GM21367 (cell line): ENCODE results near the gene MAN2A1.
"Not testable (repeated sequence)": the region's sequence is repeated elsewhere in the genome, so short reads cannot be mapped to it uniquely, and the experiment has no call there.

Source experiments
- ATAC-seq: cut with Tn5 transposase; IDR thresholded peaks from one replicate; pipeline ENCODE4 v1.9.1; 2021; ENCODE audit not compliant: unreplicated experiment

Gene MAN2A1

DNA sequence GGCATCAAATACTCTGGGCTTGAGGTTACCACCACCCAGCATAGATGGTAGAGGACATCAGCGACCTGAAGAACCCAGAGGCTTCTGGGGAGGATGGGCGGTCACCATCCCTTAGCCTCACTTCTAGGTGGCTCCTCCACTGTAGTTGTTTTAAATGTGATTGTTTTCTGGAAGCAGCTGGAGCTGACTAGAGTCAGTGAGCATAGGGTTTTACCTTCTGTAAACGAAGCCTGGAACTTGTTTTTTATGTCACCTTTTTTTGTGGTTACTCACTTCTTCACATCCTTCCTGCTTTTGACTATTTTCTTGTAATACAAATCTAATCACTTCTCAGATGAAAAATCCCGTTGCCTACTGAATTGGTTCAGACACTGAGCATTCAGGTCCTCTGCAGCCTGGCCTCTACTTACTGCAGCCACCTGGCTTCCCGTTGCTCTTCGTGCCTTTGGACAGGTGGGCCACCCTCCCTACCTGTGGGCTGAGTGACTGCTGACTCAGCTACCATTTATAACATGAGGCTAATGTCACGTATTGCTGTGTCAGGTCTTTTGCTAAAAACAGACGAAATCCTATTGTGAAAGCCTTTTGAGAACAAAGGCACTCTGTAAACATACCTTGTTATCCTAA is 167.8 kb downstream of the MAN2A1 start:
- ATAC-seq: no peak

DNA sequence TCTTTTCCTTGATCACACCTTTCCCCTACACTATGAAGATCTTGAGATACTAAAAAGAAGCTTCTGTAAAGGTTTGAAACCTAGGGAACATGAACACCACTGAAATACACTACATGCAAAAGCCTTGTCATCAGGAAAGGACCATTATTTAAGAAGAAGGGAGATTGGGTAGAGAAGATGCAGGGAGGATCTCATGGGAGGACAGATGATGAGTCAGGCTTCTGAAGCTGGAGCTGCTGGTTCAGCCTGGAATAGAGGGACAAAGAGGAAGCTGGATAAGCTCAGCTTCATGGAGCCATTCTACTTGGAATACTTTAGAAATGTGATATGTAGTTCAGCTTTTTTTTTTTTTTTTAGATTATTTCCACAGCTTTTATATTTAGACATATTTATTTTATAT is 169.8 kb downstream of the MAN2A1 start:
- ATAC-seq: no peak

DNA sequence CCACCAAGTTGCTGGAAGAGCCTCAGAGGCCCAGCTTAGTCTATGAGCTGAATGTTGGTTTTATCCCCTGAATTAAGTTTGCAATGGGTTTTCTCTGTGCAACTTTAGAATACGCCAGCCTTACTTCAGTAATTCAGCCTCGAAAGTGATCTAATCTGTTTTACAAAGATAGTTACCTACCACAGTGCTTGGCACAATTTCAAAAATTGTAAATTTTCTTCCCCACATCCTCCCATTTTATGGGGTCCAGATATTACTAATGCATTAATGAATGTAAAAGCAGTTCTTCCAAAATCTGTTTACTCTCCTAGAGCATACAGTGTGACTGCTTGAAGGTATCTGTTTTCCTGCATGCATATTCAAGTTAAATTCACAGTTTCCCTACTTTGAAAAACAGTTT is 172.6 kb downstream of the MAN2A1 start:
- no peak for ATAC-seq

DNA sequence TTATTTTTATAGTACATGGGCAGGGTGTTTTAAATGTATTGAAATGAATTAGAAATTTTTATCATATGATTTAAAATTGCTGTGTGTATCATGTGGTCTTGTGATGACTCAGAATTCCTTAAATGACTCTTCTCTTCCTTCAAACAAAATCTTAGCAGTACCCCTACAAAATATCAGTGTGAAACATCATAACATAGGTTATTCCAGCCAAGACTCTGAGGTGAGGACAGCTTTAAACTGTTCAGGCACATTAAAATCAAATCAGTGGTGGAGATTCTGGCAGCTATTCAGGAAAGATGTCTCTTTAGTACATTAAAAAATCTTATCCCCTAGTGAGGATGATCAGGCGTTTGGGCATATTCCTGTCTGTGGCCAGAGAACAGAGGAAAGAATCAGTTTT is 174.0 kb downstream of the MAN2A1 start:
- no peak for ATAC-seq

DNA sequence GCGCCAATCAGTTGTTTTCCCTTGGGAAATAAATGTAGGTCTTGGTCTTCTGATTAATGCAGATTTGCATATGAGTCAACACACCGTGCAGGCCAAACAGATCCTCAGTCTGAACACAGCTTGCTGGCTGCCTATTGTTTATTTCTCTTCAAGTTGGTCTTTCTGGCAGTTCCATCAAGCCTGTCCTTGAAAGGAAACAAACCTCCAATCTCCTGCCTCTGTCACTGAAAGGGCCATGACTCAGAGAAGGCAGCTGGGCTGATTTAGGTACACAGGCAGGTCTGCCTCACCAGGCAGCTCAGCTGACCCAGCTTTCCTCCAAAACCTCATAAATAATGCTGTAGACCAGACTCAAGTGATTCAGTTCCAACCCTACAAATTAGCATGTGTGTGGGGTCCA is 175.9 kb downstream of the MAN2A1 start:
- peak; percentile 41 for ATAC-seq

DNA sequence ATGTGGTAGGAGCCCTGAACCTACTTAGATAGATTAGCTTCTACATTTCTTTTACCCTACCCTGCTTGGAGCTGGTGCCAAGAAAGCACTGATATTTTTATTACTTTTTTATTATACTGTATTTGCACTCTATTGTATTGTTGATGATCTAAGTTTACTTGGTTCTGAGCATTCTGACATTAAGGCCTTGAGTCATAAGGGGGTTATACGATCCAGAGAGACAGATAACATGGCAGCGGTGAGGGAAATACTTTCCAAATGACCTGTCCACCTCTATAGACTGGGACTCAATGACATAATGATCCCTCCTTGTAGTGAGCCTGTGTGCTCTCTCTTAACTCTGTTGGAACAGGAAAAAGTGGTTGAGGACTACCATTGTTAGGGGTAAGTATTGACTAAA is 176.3 kb downstream of the MAN2A1 start:
- no peak for ATAC-seq

DNA sequence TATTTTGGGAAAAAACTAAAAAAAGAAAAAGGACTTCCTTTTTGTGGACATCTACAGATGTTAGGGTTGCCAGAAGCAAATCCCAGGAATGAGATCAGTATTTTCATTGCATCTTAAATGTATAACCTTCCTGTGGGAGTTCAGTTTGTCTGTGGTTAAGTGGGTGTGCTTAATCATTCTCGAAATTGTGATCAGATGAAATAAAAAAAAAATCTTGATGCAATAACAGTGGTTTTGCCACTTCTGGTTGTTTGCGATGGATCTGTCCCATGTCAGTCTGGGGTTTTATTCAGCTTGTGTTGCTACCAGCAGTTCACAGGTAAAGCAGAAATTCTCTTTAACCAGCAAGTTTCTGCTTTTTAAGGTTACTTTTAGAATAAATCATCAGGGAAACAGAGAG is 179.0 kb downstream of the MAN2A1 start:
- no peak for ATAC-seq

DNA sequence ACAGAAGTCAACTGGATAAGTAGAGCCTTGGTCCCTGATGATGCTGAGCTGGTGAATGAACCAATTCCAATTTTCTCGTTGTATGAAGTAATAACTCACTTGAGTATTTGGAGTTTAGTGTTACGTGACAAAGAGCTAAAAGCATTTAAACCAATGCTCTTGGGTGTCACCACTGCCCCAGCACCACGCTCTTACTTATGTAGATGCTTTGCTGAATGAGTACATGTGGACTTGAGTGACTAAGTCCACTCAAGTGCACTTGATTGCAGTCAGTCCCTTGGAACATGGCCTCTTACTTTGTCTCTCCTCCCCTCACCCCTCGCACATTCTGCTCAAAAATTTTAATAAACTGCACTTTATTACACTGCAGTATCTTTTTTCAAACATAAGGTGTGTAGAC is 184.0 kb downstream of the MAN2A1 start:
- ATAC-seq: no peak

DNA sequence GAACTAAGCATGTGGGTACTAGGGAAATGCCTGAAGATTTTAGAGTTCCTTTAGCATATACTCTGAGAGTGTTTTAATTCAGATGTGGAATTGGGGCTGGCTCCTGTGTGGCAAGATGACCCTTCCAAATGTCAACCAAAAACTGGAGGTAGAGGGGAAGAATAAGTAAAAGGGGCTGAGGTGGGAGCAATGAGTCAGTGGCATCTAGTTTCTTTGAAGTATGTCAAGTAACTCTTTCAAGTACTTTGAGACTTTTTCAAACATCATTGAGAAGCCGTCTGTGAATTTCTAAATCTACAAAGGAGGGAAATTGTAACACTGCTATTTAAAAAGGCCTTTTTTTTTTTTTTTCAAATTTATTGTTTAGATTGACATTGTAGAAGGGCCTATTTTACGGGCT is 184.4 kb downstream of the MAN2A1 start:
- ATAC-seq: no peak

DNA sequence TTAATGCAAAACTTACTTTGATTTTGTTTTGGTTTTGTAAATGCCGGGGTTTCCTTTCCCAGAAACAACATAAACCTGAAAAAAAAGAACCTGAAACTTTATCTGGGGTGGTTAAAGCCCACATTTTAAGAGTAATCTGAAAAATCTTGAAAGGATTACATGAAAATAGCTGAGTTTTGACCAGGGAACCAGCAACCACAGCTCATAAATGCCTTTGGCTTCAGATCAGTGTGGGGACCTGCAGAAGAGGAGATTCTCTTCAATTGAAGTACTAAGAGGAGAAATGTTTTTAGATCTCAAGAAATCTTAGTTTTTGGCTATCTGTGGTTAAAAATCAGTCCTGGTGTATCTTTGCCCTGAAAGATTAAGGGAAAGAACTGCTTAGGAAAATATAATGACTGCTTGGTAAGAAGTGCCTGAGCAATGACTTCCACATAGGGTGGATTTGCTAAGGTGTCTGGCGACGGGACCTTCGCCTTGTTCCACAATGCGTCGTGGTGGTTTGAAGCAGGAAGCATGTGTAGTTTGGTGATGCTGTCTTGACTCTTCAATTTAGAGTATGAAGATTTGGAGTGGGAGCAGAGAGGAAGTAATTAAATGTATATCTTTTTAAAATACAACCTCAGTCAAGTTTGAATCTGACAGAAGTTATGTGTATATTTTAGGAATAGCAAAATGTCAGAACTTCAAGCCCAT is 186.5 kb downstream of the MAN2A1 start:
- no peak for ATAC-seq

DNA sequence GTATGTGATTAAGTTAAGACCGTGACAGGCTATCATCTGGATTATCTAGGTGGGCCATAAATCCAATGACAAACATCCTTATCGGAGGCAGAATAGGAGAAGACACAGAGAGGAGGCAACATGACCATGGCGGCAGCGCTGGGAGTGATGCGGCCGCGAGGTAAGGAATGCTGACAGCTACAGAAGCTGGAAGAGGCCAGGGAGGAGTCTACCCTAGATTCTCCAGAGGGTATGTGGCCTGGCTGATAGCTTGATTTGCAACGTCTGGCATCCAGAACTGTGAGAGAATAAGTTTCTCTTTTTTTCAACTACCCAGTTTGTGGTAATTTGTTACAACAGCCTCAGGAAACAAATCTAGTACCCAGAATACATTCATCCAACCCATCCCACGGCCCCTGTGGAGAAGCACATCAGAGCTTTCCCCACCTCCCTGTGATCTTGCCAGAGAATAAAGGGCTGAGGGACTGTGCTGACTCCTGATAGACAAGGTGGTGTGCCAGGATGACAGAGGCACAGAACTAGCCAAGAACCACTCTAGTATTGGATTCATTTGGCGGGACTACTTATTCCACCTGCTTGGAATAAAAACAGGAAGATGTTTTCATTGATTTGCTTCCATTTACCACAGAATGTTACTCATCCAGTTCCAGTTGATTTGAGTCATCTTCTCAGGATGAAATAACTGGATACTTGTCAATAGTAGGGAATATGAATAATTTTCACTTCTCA is 187.4 kb downstream of the MAN2A1 start:
- ATAC-seq: no peak

DNA sequence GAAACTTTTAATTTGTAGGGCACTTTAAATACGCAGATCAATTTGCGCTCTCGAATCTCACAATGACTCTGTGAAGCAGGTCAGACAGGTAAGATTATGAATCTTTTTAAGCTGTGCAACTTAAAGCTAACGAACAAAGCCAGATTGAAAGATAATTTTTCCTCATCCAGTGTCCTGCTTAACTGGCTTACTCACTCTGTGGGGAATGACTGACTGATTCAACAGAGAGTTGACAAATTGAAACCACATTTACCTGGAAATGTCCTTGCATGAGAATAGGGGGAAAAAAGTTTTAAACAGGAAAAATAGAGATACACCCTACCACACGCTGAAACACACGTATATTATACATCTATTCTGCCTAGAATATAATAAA is 187.9 kb downstream of the MAN2A1 start:
- ATAC-seq: no peak

DNA sequence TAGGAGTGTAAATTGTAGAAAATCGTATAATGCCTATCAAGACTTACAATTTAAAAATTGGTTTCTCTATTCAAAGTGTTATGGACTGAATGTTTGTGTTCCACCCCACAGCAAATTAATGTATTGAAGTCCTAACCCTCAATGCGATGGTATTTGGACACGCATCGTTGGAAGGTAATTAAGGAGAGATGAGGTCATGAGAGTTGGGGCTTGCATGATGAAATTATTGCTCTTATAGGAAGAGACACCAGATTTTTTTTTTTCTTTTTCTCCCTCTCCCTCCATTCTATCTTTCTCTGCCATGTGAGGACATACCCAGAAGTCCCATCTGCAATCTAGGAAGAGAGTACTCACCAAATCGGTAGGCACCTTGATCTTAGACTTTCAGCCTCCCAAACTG is 189.2 kb downstream of the MAN2A1 start:
- ATAC-seq: no peak

DNA sequence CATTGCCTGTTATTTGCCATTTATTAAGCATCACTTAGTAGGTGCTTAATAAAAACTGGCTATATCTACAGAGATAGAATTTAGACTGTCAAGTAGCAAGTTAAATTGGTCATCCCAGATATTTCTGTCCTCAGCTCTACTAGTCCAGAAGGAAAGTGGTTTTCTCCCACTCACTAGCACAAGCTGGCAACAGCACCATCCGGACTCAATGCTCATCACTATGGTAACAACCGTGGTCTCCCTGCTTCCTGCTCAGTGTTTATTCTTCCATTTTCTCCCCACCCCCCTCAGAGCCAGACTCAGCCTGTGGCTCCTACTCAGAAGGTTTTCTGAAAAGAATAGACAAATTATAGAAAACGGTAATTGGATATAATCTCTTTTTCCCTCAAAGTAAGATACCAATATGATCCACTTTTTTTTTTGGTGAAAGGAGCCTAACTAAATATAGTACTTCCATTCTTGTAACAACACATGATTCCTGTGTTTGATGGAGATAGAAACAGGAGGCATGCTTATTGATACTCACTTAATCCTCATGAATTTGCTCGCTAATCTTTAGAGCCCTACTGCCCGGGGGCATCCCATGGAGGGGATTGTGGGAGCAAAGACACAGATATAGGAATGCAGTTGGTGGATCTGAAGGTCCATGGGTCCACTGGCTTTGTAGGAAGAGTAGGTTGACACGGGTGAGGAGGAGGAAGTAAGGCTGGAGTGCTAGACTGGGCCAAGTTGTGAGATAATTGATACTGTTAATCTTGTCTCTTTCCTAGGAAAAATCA is 191.4 kb downstream of the MAN2A1 start:
- ATAC-seq: no peak

DNA sequence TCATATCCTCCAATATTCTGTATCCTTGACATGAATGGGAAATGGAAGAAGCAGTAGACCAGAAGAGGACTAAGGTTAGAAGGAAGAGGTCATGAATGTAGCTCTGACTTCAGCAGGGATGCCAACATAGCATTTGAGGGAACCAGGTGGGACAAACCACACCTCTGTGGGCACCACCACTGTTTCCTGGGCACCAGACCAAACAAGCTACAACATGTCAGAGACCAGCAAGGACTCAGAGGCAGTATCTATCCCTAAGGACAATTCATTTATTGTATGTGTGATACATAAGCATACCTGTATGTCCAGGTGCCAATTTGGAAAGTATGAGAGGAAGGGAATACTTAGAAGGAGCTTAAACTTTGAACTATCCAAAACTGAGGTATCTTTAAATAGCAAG is 192.8 kb downstream of the MAN2A1 start:
- no peak for ATAC-seq

DNA sequence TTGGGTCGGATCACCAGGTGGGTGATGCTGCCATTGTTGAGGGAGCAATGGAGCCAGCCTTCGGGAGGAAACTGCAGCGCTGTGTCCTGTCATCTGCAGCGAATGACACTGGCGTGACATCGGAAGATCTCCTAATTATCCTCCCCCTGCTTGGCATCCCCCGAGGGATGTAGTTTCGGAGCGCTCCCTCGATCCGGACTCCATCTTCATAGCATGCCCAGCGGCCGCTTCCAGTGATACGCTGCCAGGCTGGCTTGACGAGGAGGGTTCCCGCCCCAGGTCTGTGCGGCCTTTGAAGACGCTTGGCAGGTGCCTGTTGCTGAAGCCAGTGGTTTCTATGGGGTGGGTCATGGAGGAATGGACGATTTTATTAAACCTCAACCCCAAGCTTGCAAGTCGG is 194.9 kb downstream of the MAN2A1 start:
- no peak for ATAC-seq

DNA sequence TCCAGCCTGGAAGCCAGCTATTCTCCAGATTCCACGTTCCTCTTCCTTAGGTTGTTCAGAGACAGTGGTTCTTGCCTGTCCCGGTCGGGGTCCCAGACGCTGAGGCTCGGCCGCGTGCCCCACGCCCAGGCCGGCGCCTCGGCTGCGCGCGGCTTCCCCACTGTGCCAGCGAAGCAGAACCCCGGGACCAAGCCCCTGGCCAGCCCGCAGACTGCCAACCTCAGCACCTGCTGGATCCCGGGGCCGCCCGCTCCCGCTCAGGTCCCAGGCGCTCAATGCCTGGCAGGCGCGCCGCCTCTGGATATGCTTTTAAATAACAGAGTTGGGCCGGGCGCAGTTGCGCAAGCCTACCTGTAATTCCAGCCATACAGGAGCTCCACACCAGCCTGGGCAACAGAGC is 195.5 kb downstream of the MAN2A1 start:
- ATAC-seq: no peak

DNA sequence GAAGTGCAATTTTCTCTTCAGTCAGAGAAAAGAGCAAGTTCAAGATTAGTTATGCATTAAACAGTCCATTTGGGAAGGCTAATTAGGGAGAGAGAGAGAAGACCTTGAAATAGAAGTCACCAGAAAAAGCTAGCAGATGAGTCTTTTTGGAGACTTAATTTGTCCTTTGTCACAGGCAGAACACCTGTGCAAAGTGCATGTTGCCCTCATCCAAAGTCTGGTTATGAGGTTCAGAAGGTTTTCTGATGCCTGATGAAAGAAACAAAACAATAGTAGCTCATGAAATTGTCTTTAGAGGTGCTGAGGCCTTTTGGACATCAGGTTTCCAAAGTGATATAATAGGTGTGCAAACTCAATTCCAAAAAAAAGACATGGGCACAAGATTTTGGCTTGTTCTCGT is 199.3 kb downstream of the MAN2A1 start:
- no peak for ATAC-seq

DNA sequence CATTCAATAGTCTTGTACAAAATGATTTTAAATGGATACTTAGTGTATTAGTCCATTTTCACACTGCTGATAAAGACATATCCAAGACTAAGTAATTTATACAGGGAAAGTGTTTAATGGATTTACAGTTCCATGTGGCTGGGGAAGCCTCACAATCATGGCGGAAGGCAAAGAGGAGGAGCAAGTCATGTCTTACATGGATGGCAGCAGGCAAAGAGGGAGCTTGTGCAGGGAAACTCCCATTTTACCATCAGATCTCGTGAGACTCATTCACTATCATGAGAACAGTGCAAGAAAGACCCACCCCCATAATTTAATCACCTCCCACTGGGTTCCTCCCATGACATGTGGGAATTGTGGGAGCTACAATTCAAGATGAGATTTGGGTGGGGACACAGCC is 203.5 kb downstream of the MAN2A1 start:
- ATAC-seq: not testable (repeated sequence)

DNA sequence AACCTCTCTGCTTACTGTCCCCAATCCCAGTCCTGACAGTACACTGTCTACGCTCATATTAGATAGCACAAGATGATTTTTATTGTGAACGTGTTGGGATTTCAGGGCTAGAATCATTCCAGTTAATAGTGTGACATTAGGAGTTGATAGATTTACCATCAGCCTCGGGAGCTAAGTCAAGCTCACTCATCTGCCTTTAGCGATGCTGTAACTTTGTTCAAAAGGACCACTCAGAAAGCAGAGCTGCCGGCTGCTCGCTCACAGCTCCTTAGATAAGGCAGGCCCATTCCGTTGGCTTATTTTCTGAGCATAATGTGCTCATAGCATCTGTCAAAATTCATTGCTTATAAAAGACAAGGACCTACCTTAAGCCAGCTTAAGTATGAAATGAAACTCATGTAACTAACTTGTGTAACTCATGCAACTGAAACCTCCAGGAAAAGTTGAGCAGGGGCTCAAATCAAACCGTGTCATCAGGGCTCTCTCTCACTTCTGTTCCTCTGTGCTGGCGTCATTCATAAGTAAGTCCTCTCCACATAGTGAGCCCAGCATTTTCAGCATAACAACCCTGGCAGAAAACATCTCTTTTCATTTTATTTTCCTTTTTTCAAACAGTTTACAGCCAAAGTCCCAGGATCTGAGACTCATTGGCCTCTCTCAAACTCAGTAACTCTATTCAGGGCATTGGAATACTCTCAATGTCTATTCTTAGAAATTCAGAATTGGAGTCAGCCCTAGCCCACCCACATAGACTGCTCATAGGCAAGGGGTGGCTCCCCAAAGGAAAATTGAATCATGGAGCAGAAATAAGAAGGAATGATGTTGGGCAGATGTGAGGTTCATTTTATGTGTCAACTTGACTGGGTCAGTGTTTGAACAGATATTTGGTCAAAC is 208.8 kb downstream of the MAN2A1 start:
- no peak for ATAC-seq

DNA sequence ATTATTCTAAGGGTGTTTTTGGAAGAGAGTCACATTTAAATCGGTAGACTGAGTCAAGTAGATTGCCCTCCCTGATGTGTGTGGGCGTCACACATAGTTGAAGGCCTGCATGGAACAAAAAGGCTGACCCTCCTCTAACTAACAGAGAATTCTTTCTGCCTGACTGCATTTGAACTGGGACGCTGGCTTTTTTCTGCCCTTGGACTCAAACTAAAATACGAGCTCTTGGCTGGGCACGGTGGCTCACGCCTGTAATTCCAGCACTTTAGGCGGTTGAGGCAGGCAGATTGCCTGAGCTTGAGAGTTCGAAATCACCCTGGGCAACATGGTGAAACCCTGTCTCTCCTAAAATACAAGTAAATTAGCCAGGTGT is 209.4 kb downstream of the MAN2A1 start:
- ATAC-seq: no peak
